ENCODE measurements around the gene FAM229B.
A peak's percentile ranks its signal among the peaks of the same experiment; 100 is the strongest.

FAM229B gene

GRCh38 chr6:112145080-112145573, 57.7 kb downstream of the FAM229B start:
- DNase-seq: peak; percentile 81

GRCh38 chr6:112148103-112148502, 60.7 kb downstream of the FAM229B start:
- DNase-seq: no peak

GRCh38 chr6:112149236-112149635, 61.8 kb downstream of the FAM229B start:
- DNase-seq: no peak

DNA sequence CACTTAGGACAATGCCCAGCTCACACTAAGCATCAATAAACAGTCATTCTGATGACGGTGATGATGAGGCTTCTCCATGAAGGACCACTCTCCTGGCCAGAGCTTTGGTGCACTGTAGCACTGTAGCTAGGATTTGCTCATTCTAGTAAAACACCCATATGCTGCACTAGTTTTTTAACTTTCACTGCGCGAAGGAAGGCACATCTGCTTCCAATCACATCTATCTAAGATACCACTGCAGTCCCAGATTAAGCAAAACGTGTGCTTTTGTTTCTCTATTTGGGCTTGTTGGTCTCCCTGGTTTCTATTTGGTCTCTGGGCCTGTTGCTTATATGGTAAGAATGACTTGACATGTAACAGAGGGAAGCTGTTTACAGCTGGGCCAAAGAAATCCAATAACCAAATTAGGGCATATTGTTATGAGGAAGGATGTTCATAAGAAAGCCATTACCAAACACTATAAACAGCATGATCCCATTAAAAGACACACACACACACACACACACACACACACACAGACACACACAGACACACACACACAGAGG, 62.4 kb downstream of the FAM229B start:
- DNase-seq: peak; percentile 27

DNA sequence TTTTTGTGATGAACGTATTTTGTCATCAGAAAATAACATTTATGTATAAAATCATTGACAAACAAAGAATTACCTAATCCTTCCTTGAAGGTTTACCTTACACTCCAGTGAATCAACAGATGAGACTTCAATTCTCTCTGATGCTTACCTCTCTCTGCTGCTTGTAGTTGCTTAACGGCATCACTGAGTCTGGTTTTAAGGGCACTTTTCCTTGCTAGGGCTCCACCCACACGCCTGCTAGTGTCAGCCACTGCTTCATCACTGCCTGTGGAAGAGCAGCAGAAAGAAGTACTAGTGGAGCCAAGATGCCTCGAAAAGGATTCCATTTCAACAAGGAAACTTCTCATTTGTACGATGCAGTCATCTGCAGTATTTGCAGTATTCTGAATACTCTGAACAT, 63.0 kb downstream of the FAM229B start:
- peak; percentile 27 for DNase-seq

Measured in NCI-H1694 treated with DMSO at 0.1 percent for 48 hours (cell line).